ENCODE measurements around the gene IFNG.

IFNG gene

DNA sequence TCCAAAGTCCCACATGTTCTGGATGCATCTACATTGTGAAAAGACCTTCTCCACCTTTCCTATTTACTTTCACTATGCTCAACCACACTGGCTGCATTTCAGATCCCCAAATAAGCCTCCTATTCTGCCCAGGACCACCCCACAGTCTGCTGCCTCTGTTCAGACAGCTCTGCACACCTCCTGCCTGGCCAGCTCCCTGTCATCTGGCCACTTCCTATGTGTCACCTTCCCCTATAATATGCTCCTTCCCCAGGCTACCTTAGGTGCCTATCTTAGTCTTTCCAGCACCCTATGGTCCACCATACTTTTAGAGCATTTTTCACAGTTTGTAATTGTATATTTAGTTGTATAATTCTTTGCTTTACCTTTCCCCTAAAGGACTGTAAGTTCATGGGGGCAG lies 50.5 kb downstream of the IFNG start:
- no peak for DNase-seq (ENCODE audit: low read depth)
- no peak overlapping the region for H3K4me3 ChIP-seq (ENCODE audit: low read length)
- TF ChIP-seq, protein P1, sequence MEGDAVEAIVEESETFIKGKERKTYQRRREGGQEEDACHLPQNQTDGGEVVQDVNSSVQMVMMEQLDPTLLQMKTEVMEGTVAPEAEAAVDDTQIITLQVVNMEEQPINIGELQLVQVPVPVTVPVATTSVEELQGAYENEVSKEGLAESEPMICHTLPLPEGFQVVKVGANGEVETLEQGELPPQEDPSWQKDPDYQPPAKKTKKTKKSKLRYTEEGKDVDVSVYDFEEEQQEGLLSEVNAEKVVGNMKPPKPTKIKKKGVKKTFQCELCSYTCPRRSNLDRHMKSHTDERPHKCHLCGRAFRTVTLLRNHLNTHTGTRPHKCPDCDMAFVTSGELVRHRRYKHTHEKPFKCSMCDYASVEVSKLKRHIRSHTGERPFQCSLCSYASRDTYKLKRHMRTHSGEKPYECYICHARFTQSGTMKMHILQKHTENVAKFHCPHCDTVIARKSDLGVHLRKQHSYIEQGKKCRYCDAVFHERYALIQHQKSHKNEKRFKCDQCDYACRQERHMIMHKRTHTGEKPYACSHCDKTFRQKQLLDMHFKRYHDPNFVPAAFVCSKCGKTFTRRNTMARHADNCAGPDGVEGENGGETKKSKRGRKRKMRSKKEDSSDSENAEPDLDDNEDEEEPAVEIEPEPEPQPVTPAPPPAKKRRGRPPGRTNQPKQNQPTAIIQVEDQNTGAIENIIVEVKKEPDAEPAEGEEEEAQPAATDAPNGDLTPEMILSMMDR (conservative IDR thresholded peaks at IDR 0.05; ENCODE audit: low read depth, low read length) = no peak

DNA sequence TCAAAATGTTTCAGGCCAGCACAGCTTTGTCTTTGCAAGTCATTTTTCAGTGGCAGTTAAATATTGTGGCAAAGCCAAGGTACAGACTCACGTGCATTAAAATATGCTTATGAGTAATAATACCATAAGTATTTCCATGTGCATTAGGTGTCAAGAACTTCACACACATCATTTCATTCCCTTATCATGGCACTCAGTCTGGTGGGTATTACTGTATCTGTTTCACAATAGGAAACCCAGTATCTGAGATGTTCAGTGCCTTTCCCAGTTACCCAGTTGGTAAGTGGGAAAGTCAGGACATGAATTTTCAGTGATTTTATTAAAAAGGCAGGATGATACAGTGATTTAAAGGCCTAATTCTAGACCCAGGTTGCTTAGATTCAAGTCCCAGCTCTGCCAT lies 52.9 kb downstream of the IFNG start:
- DNase-seq (ENCODE audit: low read depth) = no peak
- TF ChIP-seq, protein P1 (conservative IDR thresholded peaks at IDR 0.05; ENCODE audit: low read depth, low read length) = no peak
- H3K4me3 ChIP-seq (ENCODE audit: low read length) = no peak overlapping the region

DNA sequence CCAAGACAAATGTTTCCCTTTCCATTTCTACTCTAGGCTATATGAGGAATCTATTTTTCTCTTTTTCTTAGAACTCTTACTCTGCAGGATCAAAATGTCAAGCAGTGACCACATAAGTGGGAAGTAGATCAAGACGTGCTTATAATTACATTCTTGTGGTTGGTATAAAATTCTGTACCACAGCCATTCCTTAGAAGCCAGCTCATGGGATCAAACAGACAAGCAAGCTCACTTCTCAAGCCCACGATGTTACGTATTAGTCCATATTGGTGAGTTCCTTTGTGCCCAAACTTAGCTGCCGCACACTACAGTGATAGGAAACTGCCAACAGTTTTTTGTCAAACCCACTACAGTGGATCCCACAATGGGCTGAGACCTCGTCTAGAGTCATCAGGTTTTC lies 53.4 kb downstream of the IFNG start:
- DNase-seq (ENCODE audit: low read depth) = peak; percentile 92
- H3K4me3 ChIP-seq (ENCODE audit: low read length) = no peak overlapping the region
- TF ChIP-seq, protein P1 (conservative IDR thresholded peaks at IDR 0.05; ENCODE audit: low read depth, low read length) = no peak

Data from retinal pigment epithelial cell (primary cell).